Naive thymus-derived CD4-positive, alpha-beta T cell (primary cell): ENCODE measurements around the gene SH3TC1. TPM values are rescaled to one million over a fixed set of nuclear protein-coding genes. Genes with fewer than 3 reads are reported as not detected.

Experiments
- ATAC-seq: fragments of 150-1000 bp; cut with Tn5 transposase; 2 replicates; pipeline ENCODE4 v1.10.0; 2021; ENCODE audit warnings: mild to moderate bottlenecking, moderate library complexity
- CTCF ChIA-PET: fragments of 350-600 bp; sonication (Branson Sonifier 250); formaldehyde crosslinking; loops from one replicate; lab custom pipeline; 2021; ENCODE audit warnings: antibody characterized with exemption; lab: Charles Lee
- POLR2A ChIA-PET: fragments of 350-600 bp; sonication (Branson Sonifier 250); formaldehyde crosslinking; loops from one replicate; lab custom pipeline; 2021; ENCODE audit warnings: antibody characterized with exemption, inconsistent platforms; lab: Charles Lee
- DNase-seq, 9 donors: peaks; one replicate each; pipeline versions ENCODE4 v3.0.0 to v3.0.0-alpha.2; 2020 to 2022; ENCODE audit warnings: mixed read lengths in 1 of 9
- H3K27ac ChIP-seq: one replicate; pipeline ENCODE4 v1.7.0; 2013; ENCODE audit warnings: mild to moderate bottlenecking, low read depth, low read length, moderate library complexity
- H3K27me3 ChIP-seq, 2 donors: one replicate each; pipeline ENCODE4 v1.7.0; 2013; ENCODE audit warnings: low read length in 2 of 2, mild to moderate bottlenecking in 2 of 2, moderate library complexity in 2 of 2; ENCODE audit not compliant: control insufficient read depth in 2 of 2, insufficient read depth in 2 of 2
- H3K36me3 ChIP-seq, 3 experiments: 1 replicate in 2 of 3; 2 replicates in 1 of 3; pipeline ENCODE4 v1.7.0; 2013; ENCODE audit warnings: low read length in 3 of 3, mild to moderate bottlenecking in 3 of 3, moderate library complexity in 1 of 3; ENCODE audit not compliant: insufficient read depth in 3 of 3, control insufficient read depth in 2 of 3
- H3K4me1 ChIP-seq, 2 donors: one replicate each; pipeline ENCODE4 v1.7.0; 2013; ENCODE audit warnings: low read length in 2 of 2, mild to moderate bottlenecking in 2 of 2, moderate library complexity in 1 of 2; ENCODE audit not compliant: control insufficient read depth in 2 of 2, insufficient read depth in 2 of 2
- H3K4me3 ChIP-seq: 2 replicates; pipeline ENCODE4 v1.7.0; 2013; ENCODE audit warnings: mild to moderate bottlenecking, low read length
- H3K9me3 ChIP-seq, 3 experiments: 1 replicate in 2 of 3; 2 replicates in 1 of 3; pipeline ENCODE4 v1.7.0; 2013; ENCODE audit warnings: low read length in 3 of 3; ENCODE audit not compliant: control insufficient read depth in 2 of 3
- H3K27ac Mint-ChIP-seq, 9 donors: one replicate each; pipeline ENCODE4 v1.8.0; 2020 to 2022; ENCODE audit warnings: mixed read lengths in 9 of 9, mild to moderate bottlenecking in 8 of 9, moderate library complexity in 5 of 9, inconsistent platforms in 2 of 9
- H3K27me3 Mint-ChIP-seq, 5 donors: one replicate each; pipeline ENCODE4 v1.8.0; 2021 to 2022; ENCODE audit warnings: mixed read lengths in 5 of 5, mild to moderate bottlenecking in 1 of 5
- H3K36me3 Mint-ChIP-seq, 5 donors: one replicate each; pipeline ENCODE4 v1.8.0; 2020 to 2022; ENCODE audit warnings: mixed read lengths in 5 of 5, mild to moderate bottlenecking in 3 of 5, inconsistent platforms in 1 of 5
- H3K4me1 Mint-ChIP-seq, 7 donors: one replicate each; pipeline ENCODE4 v1.8.0; 2020 to 2022; ENCODE audit warnings: mixed read lengths in 7 of 7, mild to moderate bottlenecking in 3 of 7, inconsistent platforms in 1 of 7
- H3K4me3 Mint-ChIP-seq, 10 donors: one replicate each; pipeline ENCODE4 v1.8.0; 2020 to 2022; ENCODE audit warnings: mild to moderate bottlenecking in 10 of 10, mixed read lengths in 10 of 10, moderate library complexity in 6 of 10, inconsistent platforms in 2 of 10
- H3K9me3 Mint-ChIP-seq, 11 donors: one replicate each; pipeline ENCODE4 v1.8.0; 2020 to 2022; ENCODE audit warnings: mixed read lengths in 11 of 11, mild to moderate bottlenecking in 4 of 11, inconsistent platforms in 1 of 11, moderate library complexity in 1 of 11
- intact Hi-C, 2 donors: fragments of 100-400 bp; cut with micrococcal nuclease; formaldehyde crosslinking; loops; one replicate each; pipeline ENCODE4 v1.15.1; 2023
- polyA plus RNA-seq, 2 donors: library from polyadenylated mRNA; unstranded; fragments of 300-500 nt; fragmentation: Illumina TruSeq; gene quantifications; one replicate each; pipeline ENCODE4 v1.2.3, GENCODE V29; 2021
- total RNA-seq, 6 experiments: library from RNA in 5 of 6; stranded (reverse) in 5 of 6; gene quantifications; 1 replicate in 5 of 6; 2 replicates in 1 of 6; pipeline ENCODE4 v1.2.3 and lab custom pipeline; 2021 to 2026

The SH3TC1 gene
- total and polyA plus RNA-seq, 7 experiments from 2014 or later = 6.5 to 120 (median 34.9) TPM

DNA sequence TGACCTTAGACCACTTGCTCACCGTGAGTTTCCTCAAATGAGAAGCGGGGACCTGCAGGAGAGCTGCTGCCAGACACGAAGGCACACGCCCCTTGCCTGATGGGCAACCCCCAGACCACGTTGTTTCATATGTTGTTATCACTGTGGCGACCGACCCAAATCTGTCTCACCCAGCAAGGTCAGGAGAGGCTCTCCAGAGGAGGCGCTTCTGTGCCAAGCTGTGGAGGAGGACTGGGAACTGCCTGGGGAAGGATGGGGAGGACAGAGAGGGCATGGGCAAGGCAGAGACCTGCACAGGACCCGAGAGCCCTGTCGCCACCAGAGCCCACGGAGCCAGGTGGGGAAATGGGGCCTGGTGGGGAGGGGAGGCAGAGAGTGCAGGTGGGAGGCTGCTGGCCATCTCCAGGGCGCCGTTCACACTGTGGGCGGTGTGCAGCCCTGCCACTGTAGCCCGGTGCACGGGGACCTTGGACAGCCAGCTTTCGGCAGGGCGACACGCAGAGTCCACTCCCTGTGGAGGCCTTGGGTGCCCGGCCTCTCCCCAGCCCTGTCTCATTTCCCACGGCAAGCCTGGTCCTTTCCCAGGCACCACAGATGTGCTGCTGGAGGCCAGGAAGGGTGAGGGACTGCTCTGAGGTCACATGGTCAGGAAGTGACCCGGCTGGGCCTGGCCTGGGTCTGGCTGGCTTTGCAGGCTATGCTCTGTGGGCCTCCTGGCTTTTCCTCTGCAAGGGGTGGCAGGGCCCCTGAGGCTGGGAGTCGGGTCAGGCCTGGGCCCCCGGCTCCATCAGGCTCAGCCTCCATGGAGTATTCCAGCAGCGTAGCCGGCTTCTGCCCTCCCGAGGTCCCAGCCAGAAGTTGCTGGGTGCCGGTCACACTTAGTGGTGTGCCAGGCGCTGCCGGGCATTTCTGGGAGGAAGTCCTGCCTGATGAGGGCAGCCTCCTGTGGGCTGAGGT is 73.7 kb downstream of the SH3TC1 start:
- H3K4me3 ChIP-seq = no peak overlapping the region
- ChIA-PET CTCF (interaction anchor here (0.6 kb wide), 1 partner anchor 8 kb away, joined by 3 read pairs; no protein-coding TSS in a partner anchor), POLR2A (no interaction called here)
- H3K27me3 ChIP-seq = no peaks in the 10 kb centered on the region
- ATAC-seq = no peak
- no peaks in the 10 kb centered on the region for H3K4me1 ChIP-seq
- H3K36me3 Mint-ChIP-seq = no peaks in the 10 kb centered on the region
- intact Hi-C loops = no loop called here
- no peak overlapping the region for H3K27ac Mint-ChIP-seq
- peaks cover 0 to 7% (median 0%) of the 10 kb centered on the region in 7 donors for H3K4me1 Mint-ChIP-seq
- peaks cover 18 to 52% (median 21%) of the 10 kb centered on the region in 5 donors for H3K27me3 Mint-ChIP-seq
- no peak for DNase-seq
- no peaks in the 10 kb centered on the region for H3K36me3 ChIP-seq
- no peaks in the 10 kb centered on the region for H3K9me3 ChIP-seq
- no peak overlapping the region for H3K4me3 Mint-ChIP-seq
- peaks cover 0 to 6% (median 0%) of the 10 kb centered on the region in 11 donors for H3K9me3 Mint-ChIP-seq
- H3K27ac ChIP-seq = no peak overlapping the region

DNA sequence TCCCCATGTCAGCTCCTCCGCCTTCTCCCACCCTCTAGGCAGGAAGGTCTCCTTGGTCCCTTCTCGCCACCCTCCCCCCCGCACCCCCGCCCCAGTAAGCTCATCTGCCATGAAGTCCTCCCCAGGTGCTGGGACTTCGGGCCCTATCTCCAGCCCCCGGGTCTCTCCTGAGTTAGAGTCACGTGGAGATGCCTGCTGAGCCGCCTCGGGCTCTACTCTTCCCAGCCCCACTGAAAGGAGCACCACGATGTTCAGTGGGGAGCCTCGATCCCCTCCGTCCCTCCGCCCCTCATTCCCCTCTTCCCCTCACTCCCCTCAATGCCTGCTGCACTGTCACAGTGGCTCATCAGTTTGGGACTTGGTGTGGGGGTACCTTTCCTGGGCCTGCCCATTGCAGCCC is 74.4 kb downstream of the SH3TC1 start:
- no peak overlapping the region for H3K4me3 Mint-ChIP-seq
- H3K36me3 ChIP-seq = no peaks in the 10 kb centered on the region
- no peak overlapping the region for H3K4me3 ChIP-seq
- ChIA-PET CTCF (no interaction called here), POLR2A (no interaction called here)
- intact Hi-C loops = no loop called here
- H3K36me3 Mint-ChIP-seq = no peaks in the 10 kb centered on the region
- no peak overlapping the region for H3K27ac ChIP-seq
- no peaks in the 10 kb centered on the region for H3K9me3 ChIP-seq
- ATAC-seq (no peak), DNase-seq (no peak)
- H3K9me3 Mint-ChIP-seq = peaks cover 0 to 6% (median 0%) of the 10 kb centered on the region in 11 donors
- no peaks in the 10 kb centered on the region for H3K27me3 ChIP-seq
- peaks cover 0 to 7% (median 0%) of the 10 kb centered on the region in 7 donors for H3K4me1 Mint-ChIP-seq
- H3K27ac Mint-ChIP-seq = no peak overlapping the region
- H3K27me3 Mint-ChIP-seq = peaks cover 16 to 52% (median 19%) of the 10 kb centered on the region in 5 donors
- H3K4me1 ChIP-seq = no peaks in the 10 kb centered on the region

DNA sequence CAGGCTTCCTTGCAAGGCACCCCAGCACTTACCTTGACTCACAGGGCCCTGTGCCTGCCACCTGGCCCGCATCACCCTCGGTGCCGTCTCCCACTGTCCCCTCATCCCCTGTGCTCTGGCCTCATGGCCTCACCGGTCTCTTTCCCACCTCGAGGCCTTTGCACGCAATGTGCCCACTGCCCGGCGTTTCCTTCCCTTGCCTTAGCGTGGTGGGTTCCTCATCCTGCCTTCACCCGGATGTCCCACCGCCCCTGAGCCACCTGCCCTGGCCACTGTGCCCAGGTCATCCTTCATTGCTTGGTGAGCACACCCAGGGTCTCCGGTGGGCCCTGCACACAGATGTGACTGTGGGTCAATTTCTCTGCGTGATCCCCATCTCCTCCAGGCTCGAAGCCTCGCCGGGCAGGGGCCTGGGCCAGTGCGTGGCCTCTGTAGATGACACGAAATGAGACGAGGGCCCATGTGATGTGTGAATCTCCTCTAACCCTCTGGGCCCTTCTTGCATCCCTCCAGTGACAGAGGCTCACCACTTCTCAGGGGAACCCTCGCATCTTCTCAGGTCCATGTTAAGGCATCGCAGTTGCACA is 75.1 kb downstream of the SH3TC1 start:
- no peaks in the 10 kb centered on the region for H3K27me3 ChIP-seq
- no peak for ATAC-seq
- no peak for DNase-seq
- Mint-ChIP-seq H3K4me3 (no peak overlapping the region), H3K36me3 (no peaks in the 10 kb centered on the region), H3K9me3 (peaks cover 0 to 6% (median 0%) of the 10 kb centered on the region in 11 donors), H3K4me1 (peaks cover 0 to 5% (median 0%) of the 10 kb centered on the region in 7 donors), H3K27me3 (peaks cover 9 to 44% (median 12%) of the 10 kb centered on the region in 5 donors), H3K27ac (no peak overlapping the region)
- H3K36me3 ChIP-seq = no peaks in the 10 kb centered on the region
- intact Hi-C loops = no loop called here
- H3K4me3 ChIP-seq = no peak overlapping the region
- no peaks in the 10 kb centered on the region for H3K4me1 ChIP-seq
- POLR2A ChIA-PET = no interaction called here
- no peaks in the 10 kb centered on the region for H3K9me3 ChIP-seq
- CTCF ChIA-PET = no interaction called here
- H3K27ac ChIP-seq = no peak overlapping the region

DNA sequence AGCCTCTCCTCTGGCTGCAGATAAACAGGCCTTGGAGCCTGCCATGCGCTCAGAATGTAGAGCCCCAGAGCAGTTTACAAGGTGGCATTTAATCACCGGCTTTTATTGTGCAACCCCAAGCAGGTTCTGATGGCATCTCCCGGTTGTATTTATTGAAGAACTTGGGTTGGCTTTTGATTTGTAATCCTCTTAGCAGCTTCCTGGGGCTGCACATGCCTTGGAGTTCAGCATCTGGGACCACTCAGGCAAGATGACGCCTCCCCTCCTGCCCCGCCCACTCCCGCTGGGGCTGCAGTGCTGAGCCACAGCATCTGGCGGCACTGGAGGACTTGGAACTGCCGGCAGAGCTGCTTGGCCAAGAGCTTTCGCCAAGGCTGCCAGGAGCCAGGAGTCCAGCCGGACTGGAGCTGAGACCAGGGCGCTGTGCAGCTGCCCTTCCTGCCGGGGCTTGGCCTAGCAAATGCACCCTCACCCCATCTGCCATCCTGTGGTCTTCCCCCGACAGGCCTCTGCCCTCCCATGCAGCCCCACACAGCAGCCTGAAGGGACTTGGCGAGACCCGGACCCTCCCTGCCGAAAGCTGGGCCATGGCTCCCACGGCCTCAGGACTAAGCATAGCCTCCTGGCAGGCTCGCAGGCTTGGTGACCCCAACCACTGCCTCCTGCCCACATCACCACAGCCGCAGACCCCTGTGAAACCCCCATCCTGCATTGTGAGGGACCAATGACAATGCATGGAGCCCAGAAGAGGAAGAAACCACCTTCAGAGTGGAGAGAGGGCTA is 75.9 kb downstream of the SH3TC1 start:
- ChIA-PET CTCF (no interaction called here), POLR2A (no interaction called here)
- DNase-seq (no peak), ATAC-seq (no peak)
- Mint-ChIP-seq H3K4me1 (peaks cover 0 to 6% (median 0%) of the 10 kb centered on the region in 7 donors), H3K4me3 (no peak overlapping the region), H3K9me3 (peaks cover 0 to 6% (median 0%) of the 10 kb centered on the region in 11 donors), H3K27me3 (peaks cover 8 to 43% (median 11%) of the 10 kb centered on the region in 5 donors), H3K36me3 (no peaks in the 10 kb centered on the region), H3K27ac (no peak overlapping the region)
- intact Hi-C loops = no loop called here
- H3K27ac ChIP-seq = no peak overlapping the region
- H3K4me1 ChIP-seq = no peaks in the 10 kb centered on the region
- no peaks in the 10 kb centered on the region for H3K36me3 ChIP-seq
- no peak overlapping the region for H3K4me3 ChIP-seq
- H3K9me3 ChIP-seq = no peaks in the 10 kb centered on the region
- no peaks in the 10 kb centered on the region for H3K27me3 ChIP-seq

DNA sequence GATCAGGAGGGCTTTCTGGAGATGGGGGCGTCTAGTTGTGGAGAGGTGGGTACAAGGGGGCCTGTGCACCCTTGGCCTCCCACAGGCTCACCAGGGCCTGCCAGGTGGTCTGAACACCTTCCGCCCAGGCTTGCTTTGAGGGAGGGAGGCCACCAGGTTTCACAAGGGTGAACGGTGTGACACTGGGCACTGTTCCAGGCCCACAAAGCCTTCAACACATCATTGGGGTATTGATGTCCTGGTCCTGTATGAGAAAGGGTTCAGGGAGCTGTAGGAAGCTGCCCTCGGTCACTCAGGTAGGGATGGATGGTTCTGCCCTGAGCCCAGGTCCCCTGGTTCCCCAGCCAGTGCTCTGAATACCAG is 76.4 kb downstream of the SH3TC1 start:
- Histone ChIP-seq H3K4me3 (no peak overlapping the region), H3K9me3 (no peaks in the 10 kb centered on the region), H3K36me3 (no peaks in the 10 kb centered on the region), H3K27me3 (no peaks in the 10 kb centered on the region), H3K4me1 (no peaks in the 10 kb centered on the region), H3K27ac (no peak overlapping the region)
- H3K27ac Mint-ChIP-seq = no peak overlapping the region
- no peak for DNase-seq
- H3K36me3 Mint-ChIP-seq = no peaks in the 10 kb centered on the region
- intact Hi-C loops = no loop called here
- no peak for ATAC-seq
- ChIA-PET CTCF (no interaction called here), POLR2A (no interaction called here)
- peaks cover 7 to 41% (median 9%) of the 10 kb centered on the region in 5 donors for H3K27me3 Mint-ChIP-seq
- no peak overlapping the region for H3K4me3 Mint-ChIP-seq
- H3K4me1 Mint-ChIP-seq = peaks cover 0 to 6% (median 0%) of the 10 kb centered on the region in 7 donors
- H3K9me3 Mint-ChIP-seq = peaks cover 0 to 6% (median 0%) of the 10 kb centered on the region in 11 donors

DNA sequence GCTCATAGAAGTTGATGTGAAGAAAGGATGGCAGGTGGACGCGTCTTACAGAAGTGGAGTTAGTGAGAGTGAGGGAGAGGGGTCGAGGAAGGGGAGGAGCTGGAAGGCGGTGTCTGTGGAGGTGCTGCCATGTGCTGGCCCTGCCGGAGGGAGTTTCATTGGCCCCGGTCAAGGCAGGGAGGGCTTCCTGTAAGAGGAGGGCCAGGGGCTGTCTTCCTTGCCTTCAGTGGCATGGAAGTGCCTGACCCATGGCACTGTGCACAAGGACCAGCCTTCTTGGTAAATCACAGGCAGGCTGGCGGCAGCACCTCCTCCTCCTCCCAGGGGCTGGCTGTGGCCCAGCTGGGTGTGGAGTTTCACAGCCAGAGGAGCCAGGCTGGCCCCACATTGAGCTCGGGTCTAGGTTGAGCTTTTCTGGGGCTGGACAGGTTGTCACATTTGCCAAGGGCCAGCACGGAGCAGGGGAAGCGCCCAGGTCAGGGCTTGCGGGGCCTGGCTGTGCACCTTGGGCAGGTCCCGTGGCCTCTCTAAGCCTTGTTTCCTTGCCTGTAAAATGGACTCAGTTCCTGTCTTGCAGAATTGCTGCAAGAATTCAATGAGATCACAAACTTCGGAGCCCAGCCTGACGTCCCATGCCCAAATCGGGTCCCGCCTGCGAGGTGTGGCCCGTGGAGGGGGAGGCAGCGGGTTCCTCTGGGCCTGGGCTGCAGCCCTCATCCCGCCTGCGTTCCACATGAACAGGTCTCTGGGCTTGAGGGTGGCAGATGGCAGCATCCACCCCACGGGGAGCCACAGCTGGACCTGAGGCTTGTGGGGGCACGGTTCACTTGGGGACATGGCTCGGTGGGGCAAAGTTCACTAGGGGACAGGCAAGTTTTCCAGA is 77.5 kb downstream of the SH3TC1 start:
- POLR2A ChIA-PET = no interaction called here
- ATAC-seq (no peak), DNase-seq (no peak)
- Histone ChIP-seq H3K27me3 (no peaks in the 10 kb centered on the region), H3K9me3 (no peaks in the 10 kb centered on the region), H3K4me3 (no peak overlapping the region), H3K27ac (no peak overlapping the region), H3K4me1 (no peaks in the 10 kb centered on the region), H3K36me3 (no peaks in the 10 kb centered on the region)
- peaks cover 0 to 30% (median 0%) of the 10 kb centered on the region in 5 donors for H3K27me3 Mint-ChIP-seq
- intact Hi-C loops = no loop called here
- H3K36me3 Mint-ChIP-seq = no peaks in the 10 kb centered on the region
- H3K4me1 Mint-ChIP-seq = peaks cover 0 to 6% (median 0%) of the 10 kb centered on the region in 7 donors
- CTCF ChIA-PET = no interaction called here
- H3K4me3 Mint-ChIP-seq = no peak overlapping the region
- peaks cover 0 to 6% (median 0%) of the 10 kb centered on the region in 11 donors for H3K9me3 Mint-ChIP-seq
- no peak overlapping the region for H3K27ac Mint-ChIP-seq
